HG02884 (cell line): ENCODE results near the gene GRIP1.

ENCODE experiments used
- ATAC-seq: cut with Tn5 transposase; IDR thresholded peaks from one replicate; pipeline ENCODE4 v1.9.1; 2021; ENCODE audit warnings: mild to moderate bottlenecking, moderate library complexity; ENCODE audit not compliant: unreplicated experiment

GRIP1 gene

DNA sequence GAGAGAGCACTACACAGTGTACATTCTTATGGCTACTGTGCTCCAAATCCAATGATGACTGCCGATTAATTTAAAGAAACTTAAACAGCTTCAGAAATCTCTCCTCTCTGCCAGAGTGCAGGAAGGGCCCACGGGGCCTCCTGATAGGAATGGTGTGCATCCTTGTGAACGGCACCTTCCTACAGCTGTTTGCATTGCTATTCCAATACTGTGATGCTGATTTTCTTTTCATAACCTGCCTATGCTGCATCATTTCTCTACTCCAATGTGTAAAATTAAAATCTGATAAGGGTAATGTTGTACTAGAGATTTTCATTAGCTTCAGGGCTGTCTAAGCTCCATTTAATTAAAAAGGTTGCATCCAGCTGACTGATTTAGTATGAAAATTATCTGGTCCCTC lies 217.5 kb downstream of the GRIP1 start:
- no peak for ATAC-seq

DNA sequence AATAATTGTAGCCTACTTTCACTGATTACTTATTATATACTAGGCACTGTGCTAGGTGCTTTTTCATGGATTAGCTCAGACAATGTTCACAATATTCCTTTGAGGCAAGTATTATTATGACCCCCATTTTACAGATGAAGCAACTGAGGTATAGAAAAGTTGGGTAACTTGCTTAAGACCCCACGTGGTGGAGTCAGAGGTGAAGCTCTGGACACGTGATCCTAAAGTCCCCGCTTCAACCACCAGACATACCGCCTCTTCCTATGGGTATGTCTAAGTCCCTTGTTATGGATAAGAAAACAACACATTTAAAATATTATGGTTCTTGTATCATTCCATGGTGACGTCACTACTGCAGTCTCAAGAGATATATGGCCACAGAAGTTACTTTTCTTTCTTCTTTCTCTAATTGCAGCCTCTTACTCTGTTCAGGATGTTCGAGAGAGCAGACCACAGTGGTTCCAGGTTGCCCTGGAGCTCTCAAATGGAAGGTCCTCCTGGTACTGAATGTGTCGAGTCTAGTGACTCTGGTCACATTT lies 218.9 kb downstream of the GRIP1 start:
- no peak for ATAC-seq

DNA sequence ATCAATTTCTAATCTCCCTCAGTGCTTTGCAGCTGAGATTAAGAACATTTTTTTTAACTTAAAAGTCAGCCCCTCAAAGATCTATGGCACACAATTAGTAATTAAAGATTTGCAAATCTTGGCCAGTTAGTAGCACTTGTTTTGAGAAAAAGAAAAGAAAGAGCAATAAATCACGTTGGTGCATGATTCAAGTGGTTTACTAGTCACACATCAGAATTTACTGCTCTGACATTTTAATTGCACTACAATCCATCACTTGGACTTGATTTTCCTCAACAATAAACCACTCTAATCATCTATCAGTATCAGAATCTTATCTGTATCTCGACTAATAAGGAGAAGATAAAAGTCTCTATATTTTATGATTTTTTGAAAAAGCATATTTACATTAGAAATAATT lies 222.3 kb downstream of the GRIP1 start:
- no peak for ATAC-seq

DNA sequence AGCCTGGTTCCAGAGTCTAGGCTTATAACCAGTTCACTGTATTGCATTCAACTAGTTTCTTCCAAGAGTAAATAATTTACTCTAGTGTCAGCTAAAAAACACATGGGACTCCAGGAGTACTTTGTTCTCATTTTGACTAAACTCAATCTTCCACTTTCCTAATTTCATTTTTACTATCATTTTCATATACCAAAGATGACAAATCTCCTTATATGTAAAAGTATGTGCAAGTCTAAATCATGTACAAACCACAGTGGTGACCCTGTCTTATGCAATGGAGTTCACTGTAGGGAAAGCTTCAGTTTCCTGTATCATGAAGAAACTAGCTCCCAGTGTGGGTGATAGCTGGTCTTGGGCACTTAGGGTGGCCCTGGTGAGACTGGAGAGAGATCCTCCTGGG lies 225.0 kb downstream of the GRIP1 start:
- ATAC-seq: peak; percentile 82

DNA sequence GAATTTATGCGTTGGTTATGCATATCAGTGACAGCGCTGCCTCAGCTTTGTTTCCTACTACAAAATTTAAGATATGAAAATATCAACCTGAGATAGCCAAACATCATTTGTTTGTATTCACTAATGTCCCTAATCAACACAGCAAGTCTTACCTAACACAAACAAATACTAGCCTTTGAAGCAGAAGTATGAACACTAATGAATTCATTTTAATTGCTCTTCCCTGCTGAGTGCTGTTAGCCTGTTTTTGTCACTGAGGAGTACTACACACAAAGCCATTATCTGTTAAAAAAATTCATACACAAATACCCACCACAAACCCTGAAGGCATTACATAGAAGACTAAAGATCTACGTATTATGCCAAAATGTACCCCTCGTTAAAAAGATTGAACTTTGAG lies 225.8 kb downstream of the GRIP1 start:
- no peak for ATAC-seq

DNA sequence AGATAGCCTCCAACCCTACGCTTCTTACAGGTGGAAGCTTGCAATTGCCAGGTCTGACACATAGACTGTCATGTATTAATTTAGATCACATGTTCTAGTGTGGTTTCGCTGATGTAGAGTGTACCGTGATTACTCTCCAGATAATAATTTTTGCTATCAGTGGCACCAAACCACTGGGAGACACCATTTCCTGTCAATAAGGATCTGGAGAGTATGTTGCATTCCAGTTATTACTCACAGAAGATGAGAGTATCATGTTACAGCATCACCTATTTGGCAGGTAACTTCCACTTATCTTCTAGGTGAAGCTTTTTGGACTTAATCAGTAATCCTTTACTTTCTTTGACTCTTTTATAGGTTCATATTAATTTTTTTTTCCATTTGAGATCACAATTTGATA lies 229.3 kb downstream of the GRIP1 start:
- ATAC-seq: no peak

DNA sequence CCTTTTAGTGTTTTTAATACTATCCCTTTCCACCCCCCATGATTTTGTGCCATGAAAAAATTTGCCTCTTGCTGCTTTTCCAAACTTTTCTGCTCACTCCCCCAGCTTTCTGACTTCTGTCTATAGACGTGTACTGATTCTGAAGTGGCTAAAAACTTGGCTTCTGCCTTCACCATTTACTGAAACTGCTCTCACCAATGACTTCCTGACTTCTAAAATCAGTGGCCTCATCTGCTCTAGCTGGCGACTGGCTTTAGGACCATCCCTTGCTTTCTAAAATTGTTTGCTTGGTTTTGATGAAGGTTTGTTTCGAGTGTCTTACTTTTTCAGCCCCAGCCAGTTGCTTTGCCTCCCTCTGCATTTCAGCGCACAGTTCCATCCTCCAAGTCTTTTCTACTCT lies 231.2 kb downstream of the GRIP1 start:
- no peak for ATAC-seq

DNA sequence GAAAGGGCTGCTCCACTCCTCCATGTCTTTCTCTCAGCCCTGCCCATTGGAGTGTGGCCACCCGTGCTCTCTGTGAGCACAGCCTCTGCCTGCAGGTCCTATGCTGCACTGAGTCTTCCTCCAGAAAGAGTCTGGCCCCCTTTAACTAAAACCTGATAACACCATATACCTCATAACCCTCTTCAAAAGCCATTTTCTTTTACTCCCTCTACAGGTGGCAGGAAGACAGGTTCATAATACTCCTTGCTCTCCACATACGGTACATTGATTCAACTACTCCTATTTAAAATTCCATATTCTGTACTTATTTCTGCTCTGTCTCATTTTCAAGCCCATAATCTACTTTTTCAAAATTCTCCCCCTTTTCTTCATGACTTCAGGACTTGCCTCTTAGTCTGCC lies 232.6 kb downstream of the GRIP1 start:
- ATAC-seq: no peak

DNA sequence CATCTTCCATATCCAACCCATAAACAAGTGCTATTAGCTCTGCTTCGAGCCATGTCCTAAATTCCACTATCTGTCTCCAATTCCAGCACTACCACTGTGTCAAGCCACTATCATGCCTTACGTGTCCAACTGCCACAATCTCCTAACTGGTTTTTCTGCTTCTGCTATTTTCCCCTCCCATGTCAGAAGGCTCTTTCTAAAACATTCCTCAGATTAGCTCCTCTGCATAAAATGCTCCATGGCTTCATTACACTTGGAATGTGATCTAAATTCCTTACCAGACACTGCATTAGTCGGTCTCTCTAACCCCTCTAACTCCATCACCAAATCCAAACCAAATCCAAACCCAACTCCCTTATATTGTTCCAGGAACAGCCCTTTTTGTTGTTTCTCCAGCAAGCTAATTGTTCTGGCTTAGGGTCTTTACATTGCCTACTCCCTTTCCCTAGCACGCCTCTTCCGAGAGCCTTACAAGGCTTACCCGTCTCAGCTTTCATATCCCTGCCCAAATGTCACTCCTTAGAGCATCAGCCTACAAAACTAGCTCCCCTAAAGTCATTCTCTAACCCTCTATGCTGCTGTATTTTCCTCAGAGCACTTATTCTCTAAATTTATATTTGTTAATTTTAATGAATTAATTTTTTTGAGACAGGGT lies 236.8 kb downstream of the GRIP1 start:
- no peak for ATAC-seq

DNA sequence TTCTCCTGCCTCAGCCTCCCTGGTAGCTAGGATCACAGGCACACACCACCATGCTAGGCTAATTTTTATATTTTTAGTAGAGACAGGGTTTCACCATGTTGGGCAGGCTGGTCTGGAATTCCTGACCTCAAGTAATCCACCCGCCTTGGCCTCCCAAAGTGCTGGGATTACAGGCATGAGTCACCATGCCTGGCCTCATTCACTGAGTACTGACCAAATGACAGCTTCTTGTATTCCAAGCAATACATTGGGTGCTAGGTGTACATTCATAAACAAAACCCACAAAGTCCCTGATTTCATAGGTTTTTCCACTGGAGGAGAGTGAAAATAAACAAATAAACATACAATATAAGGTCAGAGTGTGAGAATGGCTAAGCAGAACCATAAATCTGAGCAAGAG lies 240.3 kb downstream of the GRIP1 start:
- no peak for ATAC-seq

DNA sequence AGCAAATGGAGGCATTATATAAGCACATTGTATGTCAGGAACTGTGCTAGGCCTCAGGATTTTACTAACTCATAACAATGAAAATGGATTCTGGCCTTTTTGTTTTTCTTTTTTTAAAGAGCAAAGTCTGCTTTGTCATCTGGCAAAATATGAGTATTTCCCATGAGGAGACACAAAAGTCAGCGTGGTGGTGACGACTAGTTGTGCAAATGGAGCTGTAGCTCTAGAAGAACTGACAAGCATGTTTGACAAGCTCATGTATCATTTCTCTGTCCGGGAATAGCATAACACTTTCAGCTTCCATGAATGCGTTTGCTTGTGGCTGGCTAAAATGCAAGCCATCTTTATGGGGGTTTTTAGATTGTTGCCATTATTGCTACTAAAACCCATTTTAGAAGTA lies 248.8 kb downstream of the GRIP1 start:
- ATAC-seq: no peak

DNA sequence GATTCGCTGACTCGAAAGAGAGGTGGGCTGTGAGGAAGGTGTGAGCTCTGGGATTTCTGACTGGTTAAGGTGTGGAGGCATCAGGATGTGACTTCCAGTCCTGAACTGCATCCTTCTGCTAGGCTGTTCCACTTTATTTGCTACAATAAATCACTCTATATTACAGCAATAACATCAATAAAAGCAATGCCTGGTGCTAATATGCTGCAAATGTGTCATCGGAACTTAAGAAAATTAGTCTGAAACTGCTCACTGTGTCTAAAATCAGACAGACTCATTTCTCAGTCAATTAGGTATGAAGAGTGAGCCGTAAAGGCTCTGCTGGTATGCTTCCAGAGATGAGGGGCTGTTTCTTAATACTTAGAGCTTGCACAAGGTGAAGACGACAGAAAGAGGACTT lies 250.0 kb downstream of the GRIP1 start:
- no peak for ATAC-seq

DNA sequence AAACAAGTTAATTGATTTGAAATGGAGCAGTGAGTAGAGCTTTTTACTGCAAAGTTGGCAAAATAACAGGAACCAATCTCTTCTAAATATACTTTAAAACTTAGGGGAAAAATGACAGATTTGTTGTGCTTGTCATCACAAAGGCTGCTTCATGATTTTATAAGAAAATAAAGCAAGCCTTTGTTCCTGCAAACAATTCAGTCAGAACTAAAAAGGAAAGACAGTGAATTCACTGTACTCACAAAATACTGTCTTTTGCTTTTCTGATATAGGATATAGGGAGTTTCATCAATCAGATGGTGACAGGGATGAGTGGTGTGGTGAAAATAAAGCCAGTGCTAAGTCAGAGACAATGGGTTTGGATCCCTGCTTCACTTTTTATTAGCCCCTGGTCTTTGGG lies 250.6 kb downstream of the GRIP1 start:
- ATAC-seq: no peak

DNA sequence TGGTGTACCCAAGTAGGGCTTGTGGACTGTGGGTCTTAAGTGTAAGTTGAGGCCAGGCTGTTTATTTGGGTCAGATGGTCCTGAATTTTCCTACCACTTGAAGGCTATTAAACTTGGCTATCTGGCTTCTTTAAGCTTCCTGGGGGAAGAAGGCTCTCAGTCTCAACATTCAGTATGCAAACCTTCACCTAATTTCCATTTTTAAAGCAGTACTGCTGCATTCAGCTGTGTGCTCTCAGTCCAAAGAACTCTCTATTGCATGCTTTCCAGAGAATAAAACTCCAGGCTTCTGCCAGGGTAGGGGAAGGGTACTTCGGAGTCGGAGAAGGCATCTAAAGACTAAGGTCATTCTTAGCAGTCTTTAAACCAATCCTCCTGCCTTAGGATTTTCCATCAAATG lies 252.2 kb downstream of the GRIP1 start:
- ATAC-seq: no peak

DNA sequence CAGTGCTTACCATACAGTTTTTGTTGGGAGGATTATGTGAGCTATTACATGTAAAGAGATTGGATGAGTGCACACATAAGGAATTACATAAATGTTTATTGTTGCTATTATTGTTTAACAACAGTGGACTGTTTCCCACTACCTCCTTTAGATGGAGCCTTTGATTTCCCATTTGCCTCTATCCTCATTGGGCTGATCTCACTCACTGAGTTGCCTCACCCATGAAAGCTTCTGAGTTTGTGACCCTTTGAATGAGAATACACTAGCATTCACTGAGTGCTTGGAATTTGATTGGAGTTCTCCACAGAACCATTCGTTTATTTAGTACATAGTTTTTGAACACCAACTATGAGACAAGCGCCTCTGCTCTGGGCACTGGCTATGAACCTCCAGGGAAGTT lies 255.6 kb downstream of the GRIP1 start:
- no peak for ATAC-seq

DNA sequence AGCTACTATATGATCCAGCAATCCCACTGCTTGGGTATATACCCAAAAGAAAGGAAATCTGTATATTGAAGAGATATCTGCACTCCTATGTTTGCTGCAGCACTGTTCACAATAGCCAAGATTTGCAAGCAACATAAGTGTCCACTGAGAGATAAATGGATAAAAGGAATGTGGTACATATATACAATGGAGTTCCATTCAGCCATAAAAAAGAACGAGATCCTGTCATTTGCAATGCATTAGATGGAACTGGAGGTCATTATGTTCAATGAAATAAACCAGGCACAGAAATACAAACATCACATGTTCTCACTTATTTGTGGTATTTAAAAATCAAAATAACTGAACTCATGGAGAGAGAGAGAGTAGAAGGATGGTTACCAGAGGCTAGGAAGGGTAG lies 260.0 kb downstream of the GRIP1 start:
- ATAC-seq: no peak

DNA sequence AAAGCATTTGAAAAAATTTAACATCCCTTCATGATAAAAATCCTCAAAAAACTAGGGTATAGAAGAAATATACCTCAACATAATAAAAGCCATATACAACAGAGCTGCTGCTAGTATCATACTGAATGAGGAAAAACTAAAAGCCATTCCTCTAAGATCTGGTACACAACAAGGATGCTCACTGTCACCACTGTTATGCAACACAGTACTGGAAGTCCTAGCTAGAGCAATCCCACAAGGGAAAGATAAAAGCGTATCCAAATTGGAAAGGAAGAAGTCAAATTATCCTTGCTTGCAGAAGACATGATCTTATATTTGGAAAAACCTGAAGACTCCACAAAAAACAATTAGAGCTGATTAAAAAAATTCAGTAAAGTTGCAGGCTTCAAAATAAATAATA lies 261.7 kb downstream of the GRIP1 start:
- ATAC-seq: no peak

DNA sequence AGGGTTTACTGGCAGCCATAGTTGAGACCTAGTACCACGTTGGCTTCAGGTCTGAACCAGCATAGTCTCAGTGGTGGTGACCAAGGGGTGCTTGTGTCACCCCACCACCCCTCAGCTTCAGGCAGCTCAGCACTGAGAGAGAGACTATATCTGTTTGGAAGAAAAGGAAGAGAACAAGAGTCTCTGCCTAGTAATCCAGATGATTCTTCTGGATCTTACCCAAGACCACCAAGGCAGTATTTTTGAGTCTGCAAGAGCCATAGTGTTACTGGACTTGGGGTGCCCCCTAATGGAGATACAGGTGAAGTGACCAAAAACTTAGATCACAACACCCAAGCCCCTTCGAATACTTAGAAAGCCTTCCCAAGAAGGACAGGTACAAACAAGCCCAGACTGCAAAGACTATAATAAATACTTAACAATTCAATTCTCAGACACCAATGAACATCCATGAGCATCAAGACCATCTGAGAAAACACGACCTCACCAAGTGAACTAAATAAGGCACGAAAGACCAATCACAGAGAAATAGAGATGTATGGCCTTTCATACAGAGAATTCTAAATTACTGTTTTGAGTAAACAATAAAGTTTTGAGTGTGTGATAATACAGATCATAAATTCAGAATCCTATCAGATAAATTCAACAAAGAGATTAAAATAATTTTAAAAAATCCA lies 269.5 kb downstream of the GRIP1 start:
- no peak for ATAC-seq

DNA sequence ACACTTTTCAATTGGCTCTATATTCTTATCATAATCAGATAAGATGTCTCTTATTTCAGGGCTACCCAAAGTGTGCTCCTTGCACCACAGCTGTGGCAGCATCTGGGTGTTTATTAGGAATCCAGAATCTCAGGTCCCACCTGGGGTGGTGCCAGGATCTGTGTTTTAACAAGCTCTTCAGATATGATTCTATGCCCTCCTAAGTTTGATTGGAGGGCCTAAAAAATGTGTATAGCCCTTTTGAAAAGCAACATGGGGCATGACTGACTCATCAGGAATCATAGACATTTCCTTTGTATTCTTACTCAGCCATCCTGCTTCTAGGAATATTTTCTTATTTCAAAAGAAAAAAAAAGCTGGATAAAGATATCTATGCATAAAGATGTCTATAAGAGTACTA lies 273.5 kb downstream of the GRIP1 start:
- no peak for ATAC-seq

DNA sequence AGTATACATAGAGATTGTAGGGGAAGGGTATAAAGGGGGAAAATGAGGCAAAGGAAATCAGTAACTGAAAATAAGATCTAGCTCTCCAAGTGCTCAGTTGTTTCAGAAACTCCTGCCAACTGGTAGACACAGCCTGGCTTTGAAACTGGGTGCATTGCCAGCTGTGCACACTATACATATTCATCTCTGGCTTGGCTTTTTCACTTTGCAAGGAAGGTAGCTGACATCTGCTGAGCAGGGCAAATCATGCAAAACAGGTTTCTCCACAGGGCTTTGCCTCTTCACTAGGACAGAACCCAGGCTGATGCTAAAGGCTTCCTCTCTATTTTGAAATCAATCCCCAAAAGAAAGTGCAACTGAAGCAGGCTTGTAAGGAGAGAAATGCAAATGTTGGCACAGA lies 275.1 kb downstream of the GRIP1 start:
- no peak for ATAC-seq

DNA sequence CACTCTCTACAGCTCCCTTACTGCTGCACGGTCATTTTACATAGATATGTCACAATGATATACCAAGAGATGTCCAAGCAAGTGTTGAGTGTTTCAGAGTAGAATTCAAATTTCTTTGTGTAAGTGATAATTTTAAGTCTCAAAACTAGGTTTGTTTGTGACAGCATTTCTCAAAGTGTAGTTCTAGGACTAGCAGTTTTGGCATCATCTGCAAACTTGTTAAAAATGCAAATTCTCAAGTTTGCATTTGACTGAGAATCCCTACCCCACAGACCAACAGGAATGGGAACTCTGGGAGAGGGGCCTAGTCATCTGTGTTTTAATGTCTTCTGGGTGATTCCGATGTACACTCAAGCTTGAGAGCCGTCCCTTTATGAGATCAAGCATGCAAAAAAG lies 279.0 kb downstream of the GRIP1 start:
- no peak for ATAC-seq

DNA sequence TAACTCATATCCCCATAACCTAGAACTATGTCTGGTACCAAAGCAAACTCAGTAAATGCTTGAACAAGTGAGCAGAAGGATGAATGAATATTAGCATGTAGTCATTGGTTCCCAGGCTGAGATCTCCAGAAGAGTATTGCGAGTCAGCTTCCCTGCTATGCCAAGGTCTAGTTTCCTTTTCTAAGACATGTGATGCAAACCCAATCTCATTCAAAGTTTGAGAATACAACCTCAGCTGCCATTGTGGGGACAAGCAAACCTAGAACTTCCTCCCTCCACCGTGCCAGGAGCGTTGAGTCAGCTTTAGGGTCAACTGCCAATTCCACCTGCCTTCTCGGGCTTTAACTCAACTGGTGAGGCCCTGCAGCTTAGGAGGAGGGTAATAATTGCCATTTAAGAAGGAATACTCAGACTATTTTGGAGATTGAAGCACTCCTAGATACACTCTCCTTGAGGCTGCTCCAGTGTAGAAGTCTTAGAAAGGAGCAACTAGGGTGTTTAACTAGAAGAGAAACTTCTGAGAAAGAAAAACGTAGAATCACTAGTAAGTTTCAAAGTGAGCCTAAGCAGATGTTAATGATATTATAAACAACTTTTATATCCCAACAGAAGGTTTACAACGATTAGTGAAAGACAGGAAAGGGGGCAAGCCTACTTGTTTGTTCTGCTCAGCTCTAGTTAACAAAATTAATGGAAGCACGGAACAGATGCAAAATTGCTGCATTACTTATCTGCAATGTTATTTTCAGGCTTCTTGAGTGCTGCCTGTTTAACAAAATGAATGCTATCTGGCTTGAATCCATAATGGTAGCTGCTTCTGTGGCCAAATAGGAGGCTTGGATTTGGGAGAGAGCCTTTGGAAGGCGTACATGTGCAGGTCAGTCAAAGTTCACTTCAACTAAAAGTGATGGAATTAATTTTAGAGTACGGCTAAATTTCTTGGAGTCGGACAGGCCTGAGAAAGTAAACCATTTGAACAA lies 279.7 kb downstream of the GRIP1 start:
- no peak for ATAC-seq
